HepG2 (cell line): Measurements from ENCODE around the gene ABCD1. TPM values are rescaled to one million over a fixed set of nuclear protein-coding genes. Genes with fewer than 3 reads are reported as not detected.
A peak's percentile ranks its signal among the peaks of the same experiment; 100 is the strongest.

Experiments
- ATAC-seq: fragments of 200-7000 bp; cut with Tn5 transposase; 3 replicates; pipeline ENCODE4 v1.9.1; 2020; ENCODE audit warnings: mild to moderate bottlenecking, moderate library complexity
- BruUV-seq: library from RNA; stranded (reverse); fragments of 400-500 nt; replicated peaks from 2 replicates; lab custom pipeline; 2021; lab: Mats Ljungman, UMichigan
- CTCF ChIA-PET: fragments of 300-600 bp; formaldehyde crosslinking; extraction: SDS; loops from one replicate; lab custom pipeline; 2021; ENCODE audit warnings: low total read pairs, inconsistent platforms, low intra/inter-chr PET ratio; lab: Yijun Ruan, JAX
- POLR2A ChIA-PET: fragments of 350-600 bp; sonication (Branson Sonifier 250); formaldehyde crosslinking; loops from one replicate; lab custom pipeline; 2020; ENCODE audit warnings: antibody characterized with exemption, inconsistent platforms; lab: Yijun Ruan, JAX
- DNase-seq: peaks from one replicate; pipeline ENCODE4 v3.0.0-alpha.2; 2015; ENCODE audit warnings: low spot score
- FAIRE-seq: peaks from 3 replicates; lab custom pipeline; 2011; peaks lifted over from hg19 to GRCh38; lab: Jason Lieb, UNC
- H2AFZ ChIP-seq: one replicate; pipeline ENCODE4 v1.6.1; 2011; ENCODE audit warnings: low read length, inconsistent platforms
- H3K27ac ChIP-seq: fragments of 300-600 bp; 3 replicates; pipeline ENCODE4 v1.8.0; 2011; ENCODE audit warnings: mixed run types, mild to moderate bottlenecking, mixed read lengths, low read length, inconsistent platforms; ENCODE audit not compliant: insufficient read depth; ENCODE audit errors: extremely low read length
- H3K27me3 ChIP-seq, 2 experiments: fragments of 200-600 bp in 1 of 2; 2 replicates in 1 of 2; 3 replicates in 1 of 2; pipeline versions ENCODE4 v1.6.0 to v1.8.0; 2011; ENCODE audit warnings: low read length in 2 of 2, mild to moderate bottlenecking in 2 of 2, moderate library complexity in 2 of 2, inconsistent platforms in 1 of 2; ENCODE audit not compliant: insufficient read depth in 2 of 2, control insufficient read depth in 1 of 2
- H3K36me3 ChIP-seq, 2 experiments: fragments of 200-600 bp in 1 of 2; replicated peaks in 1 of 2; 2 replicates in 1 of 2; 3 replicates in 1 of 2; pipeline versions ENCODE4 v1.5.1 to v1.8.0; 2011; ENCODE audit warnings: low read length in 2 of 2, inconsistent platforms in 1 of 2; ENCODE audit not compliant: insufficient read depth in 2 of 2, control insufficient read depth in 1 of 2
- H3K4me1 ChIP-seq: 2 replicates; pipeline ENCODE4 v1.5.1; 2012; ENCODE audit warnings: low read length, inconsistent platforms; ENCODE audit not compliant: insufficient read depth
- H3K4me2 ChIP-seq: 2 replicates; pipeline ENCODE4 v1.6.0; 2011; ENCODE audit warnings: low read depth, low read length, inconsistent platforms
- H3K4me3 ChIP-seq, 3 experiments: fragments of 200-600 bp in 1 of 3; sonication (generic), shearing (Covaris generic) in 1 of 3; replicated peaks in 1 of 3; 2 replicates each; pipeline ENCODE4 v1.5.1; 2011 to 2016; ENCODE audit warnings: low read length in 3 of 3, inconsistent platforms in 2 of 3, low read depth in 2 of 3, mild to moderate bottlenecking in 2 of 3, control low read depth in 1 of 3, mixed read lengths in 1 of 3; ENCODE audit not compliant: insufficient read depth in 1 of 3
- H3K79me2 ChIP-seq: one replicate; pipeline ENCODE4 v1.6.1; 2011; ENCODE audit warnings: low read length, inconsistent platforms; ENCODE audit not compliant: insufficient read depth
- H3K9ac ChIP-seq: 2 replicates; pipeline ENCODE4 v1.6.0; 2011; ENCODE audit warnings: mild to moderate bottlenecking, low read depth, low read length, inconsistent platforms; ENCODE audit not compliant: insufficient read depth
- H3K9me3 ChIP-seq: 2 replicates; pipeline ENCODE4 v1.5.1; 2012; ENCODE audit warnings: mild to moderate bottlenecking, low read length
- H4K20me1 ChIP-seq: 2 replicates; pipeline ENCODE4 v1.6.0; 2011; ENCODE audit warnings: inconsistent platforms, mild to moderate bottlenecking, low read length, moderate library complexity; ENCODE audit not compliant: insufficient read depth
- GFI1 ChIP-seq: sonication (generic); formaldehyde crosslinking; IDR thresholded peaks from 2 replicates; pipeline ENCODE4 v1.5.0; 2020; ENCODE audit warnings: missing genetic modification reagents, mild to moderate bottlenecking, borderline replicate concordance
- HCFC1 ChIP-seq: fragments of 150-350 bp; IDR thresholded peaks from 2 replicates; pipeline ENCODE4 v1.6.1; 2014; ENCODE audit warnings: low read depth, low read length
- HIVEP1 ChIP-seq: sonication (generic); formaldehyde crosslinking; IDR thresholded peaks from 2 replicates; pipeline ENCODE4 v1.4.0; 2020; ENCODE audit warnings: mild to moderate bottlenecking, missing genetic modification reagents
- MED1 ChIP-seq: sonication (generic); formaldehyde crosslinking; IDR thresholded peaks from 2 replicates; pipeline ENCODE4 v1.4.0; 2020; ENCODE audit warnings: missing genetic modification reagents
- PBX2 ChIP-seq: IDR thresholded peaks from 2 replicates; pipeline ENCODE4 v1.6.1; 2016; ENCODE audit warnings: control low read depth
- RBFOX2 ChIP-seq: fragments of 200-400 bp; formaldehyde crosslinking; IDR thresholded peaks from 2 replicates; pipeline ENCODE4 v1.6.1; 2017; ENCODE audit warnings: low read depth, mild to moderate bottlenecking, low read length
- RBM22 ChIP-seq: fragments of 200-400 bp; formaldehyde crosslinking; optimal IDR thresholded peaks from 2 replicates; pipeline ENCODE3; 2017; ENCODE audit warnings: mild to moderate bottlenecking, low read length, moderate library complexity
- YEATS2 ChIP-seq: sonication (generic); formaldehyde crosslinking; IDR thresholded peaks from 2 replicates; pipeline ENCODE4 v1.4.0; 2020; ENCODE audit warnings: missing genetic modification reagents, borderline replicate concordance
- ZBTB33 ChIP-seq: sonication (generic); formaldehyde crosslinking; IDR thresholded peaks from 2 replicates; pipeline ENCODE4 v1.4.0; 2020; ENCODE audit warnings: missing genetic modification reagents
- ZFX ChIP-seq: sonication (generic); formaldehyde crosslinking; IDR thresholded peaks from 2 replicates; pipeline ENCODE4 v1.4.0; 2020; ENCODE audit warnings: mild to moderate bottlenecking, low read depth, missing genetic modification reagents, moderate library complexity
- ZNF646 ChIP-seq: sonication (generic); formaldehyde crosslinking; IDR thresholded peaks from 2 replicates; pipeline ENCODE4 v1.9.0; 2021; ENCODE audit warnings: mild to moderate bottlenecking, missing genetic modification reagents
- WGBS: methylation state at CpG from one replicate; pipeline ENCODE4 v1.1.6; 2017; ENCODE audit warnings: low lambda C conversion rate; 5-methylcytosine and 5-hydroxymethylcytosine counted together
- in situ Hi-C: cut with HindIII; loops from 2 replicates; pipeline ENCODE4 v1.10.0; 2017; ENCODE audit warnings: low pct_unique_long_range_greater_than_20kb; ENCODE audit not compliant: extremely low pct_ligation_motif_present
- intact Hi-C: fragments of 100-400 bp; cut with micrococcal nuclease; formaldehyde crosslinking; loops from one replicate; pipeline ENCODE4 v1.10.0; 2022; ENCODE audit not compliant: unreplicated experiment
- polyA plus RNA-seq, 8 experiments: library from polyadenylated mRNA; depleted of rRNA in 3 of 8; stranded (reverse) in 7 of 8; unstranded in 1 of 8; fragments of >200 nt; fragmentation: Illumina TruSeq in 4 of 8; extraction: Trizol in 4 of 8; gene quantifications; 2 replicates each; pipeline versions ENCODE4 v1.2.1 to v1.2.3, GENCODE V29; 2011 to 2016; ENCODE audit warnings: low read depth in 4 of 8, missing spikeins in 1 of 8, mixed read lengths in 1 of 8; ENCODE audit not compliant: insufficient read depth in 1 of 8
- total RNA-seq, 5 experiments: library from RNA; depleted of rRNA; stranded (reverse); fragments of >200 nt; fragmentation: Illumina TruSeq; extraction: Trizol; gene quantifications; 2 replicates each; pipeline ENCODE4 v1.2.3, GENCODE V29; 2016; ENCODE audit warnings: low read depth in 1 of 5

ABCD1 gene
- total and polyA plus RNA-seq, 2 of the 13 experiments (the other 11 are each of a cell fraction or from before 2014, with no cell fraction given): 11.4 to 15.9 TPM

GRCh38 chrX:153763298-153763932 is 38.8 kb downstream of the ABCD1 start:
- intact Hi-C loops (loop anchor here (10.0 kb wide), 1 partner anchor 181 kb away; the partner anchor contains the start of gene RENBP), in situ Hi-C loops (no loop called here)
- Histone ChIP-seq H3K9me3 (no peaks in the 10 kb centered on the region), H4K20me1 (no peaks in the 10 kb centered on the region), H3K4me1 (peaks cover 37% of the 10 kb centered on the region), H3K4me2 (peak overlapping the region; percentile 78), H3K27ac (no peak overlapping the region), H3K36me3 (no peaks in the 10 kb centered on the region), H3K79me2 (no peaks in the 10 kb centered on the region), H2AFZ (no peak overlapping the region), H3K9ac (no peak overlapping the region), H3K4me3 (peak overlapping the region in 1 of 3 experiments; percentile 66; a peak in 1 of 6 replicates), H3K27me3 (no peaks in the 10 kb centered on the region)
- no TSS peak for BruUV-seq
- ATAC-seq (no peak), FAIRE-seq (no peak), DNase-seq (peak; percentile 45)
- CTCF ChIA-PET: interaction anchor here (1.4 to 1.7 kb wide), 2 partner anchors 31 to 190 kb away, joined by 3 to 6 read pairs; partner anchors contain the start of genes IDH3G and SSR4
- POLR2A ChIA-PET: interaction anchor here (1.0 to 2.9 kb wide), 7 partner anchors 31 to 184 kb away, joined by 3 to 15 read pairs (median 6); partner anchors contain the start of genes IDH3G, SLC6A8 and SSR4
- WGBS: 71% methylated on average over 9 of the region's 18 CpGs
- peak; percentile 67 for TF ChIP-seq ZFX (CRISPR knock-in tag)
- TF ChIP-seq ZNF646 (CRISPR knock-in tag): no peak
- TF ChIP-seq HIVEP1 (CRISPR knock-in tag): 0 out of 2 replicates have a peak, but pooled peaks have one; percentile 20
- TF ChIP-seq GFI1: no peak
- 0 out of 2 replicates have a peak, but pooled peaks have one; percentile 31 for TF ChIP-seq MED1
- TF ChIP-seq ZBTB33 (CRISPR knock-in tag): 0 out of 2 replicates have a peak, but pooled peaks have one; percentile 7
- no peak for TF ChIP-seq PBX2 (CRISPR knock-in tag)
- TF ChIP-seq YEATS2 (CRISPR knock-in tag): no peak
- TF ChIP-seq HCFC1: no peak
- no peak for TF ChIP-seq RBM22
- no peak for TF ChIP-seq RBFOX2
